GM19193 (cell line): ENCODE data around the gene UBA3.

Experiments
- POLR2A ChIP-seq: IDR thresholded peaks from 4 replicates; pipeline ENCODE4 v1.6.1; 2011; ENCODE audit not compliant: insufficient read depth, insufficient read length; ENCODE audit errors: extremely low read depth

Gene UBA3

DNA sequence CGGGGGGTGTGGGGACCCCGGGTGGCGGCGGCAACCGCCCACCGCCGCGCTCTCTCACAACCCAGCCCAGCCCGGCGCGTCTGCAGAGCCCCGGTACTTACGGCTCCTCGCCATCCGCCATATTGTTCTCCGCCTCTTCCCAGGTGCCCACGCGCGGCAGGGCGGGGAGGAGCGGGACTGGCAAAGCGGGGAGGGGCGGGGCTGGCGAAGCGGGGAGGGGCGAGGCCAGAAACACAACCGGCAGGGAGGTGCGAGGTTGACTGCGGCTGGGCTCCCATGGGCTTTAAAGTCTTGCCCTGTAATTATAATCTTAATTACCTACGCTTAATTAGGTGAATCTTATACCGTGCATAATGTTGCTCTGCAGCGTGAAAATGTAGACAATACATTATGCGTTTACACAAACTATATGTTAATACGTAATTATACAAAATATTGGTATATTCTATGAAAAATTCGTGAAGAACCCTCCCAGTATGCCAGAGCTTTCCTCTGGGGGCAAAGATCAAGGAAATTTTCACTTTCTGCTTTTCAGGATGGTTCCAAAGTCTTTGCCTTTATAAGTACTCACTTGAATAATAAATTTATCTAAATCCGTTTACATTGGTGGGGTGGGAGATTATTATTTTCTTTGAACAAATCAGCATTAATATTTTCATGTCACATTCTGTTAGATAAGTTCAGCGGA lies at the start of gene UBA3:
TSS of gene UBA3 (minus strand) at position 133 of the 688 bp plus-strand sequence. CDS start at position 121, 12 bp downstream.
- TF ChIP-seq POLR2A, result peak; percentile 83

DNA sequence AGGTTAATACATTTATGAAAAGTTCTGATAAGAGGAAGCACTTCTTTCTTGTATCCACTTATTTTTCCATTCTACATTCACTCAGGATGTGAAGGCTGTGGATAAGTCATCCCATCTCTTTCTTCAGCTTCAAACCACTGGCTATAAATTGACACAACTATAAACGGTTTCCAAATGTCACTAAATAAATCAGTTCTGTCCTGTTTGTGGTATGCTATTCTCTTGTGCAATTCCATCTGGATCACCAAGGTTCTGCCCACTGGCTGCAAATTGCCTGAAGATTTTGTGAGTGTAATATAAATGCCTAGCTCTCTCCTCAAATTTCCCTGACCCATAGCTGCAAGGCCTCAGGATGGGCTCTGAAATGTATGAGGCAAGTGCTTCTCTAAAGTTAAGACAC lies 49.4 kb upstream of the UBA3 start:
- no peak for TF ChIP-seq POLR2A

DNA sequence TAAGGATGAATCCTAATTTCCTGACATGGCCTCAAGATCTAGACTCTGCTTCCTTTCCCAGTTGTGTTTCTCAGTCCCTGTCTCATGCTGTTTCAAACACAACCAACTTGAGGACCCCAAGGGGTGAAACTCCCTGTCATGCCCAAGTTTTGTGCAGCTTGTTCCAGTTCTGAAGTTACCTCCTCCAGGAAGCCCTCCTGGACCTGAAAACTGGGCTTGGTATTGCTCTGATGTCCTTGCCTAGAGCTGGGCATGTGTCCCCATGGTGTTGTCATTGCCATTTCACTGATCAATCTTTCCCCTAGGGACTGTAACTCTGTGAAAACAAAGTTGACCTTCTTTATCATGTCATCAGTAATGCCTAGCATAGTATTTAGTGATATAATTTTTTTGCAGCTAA lies 48.3 kb upstream of the UBA3 start:
- no peak for TF ChIP-seq POLR2A

DNA sequence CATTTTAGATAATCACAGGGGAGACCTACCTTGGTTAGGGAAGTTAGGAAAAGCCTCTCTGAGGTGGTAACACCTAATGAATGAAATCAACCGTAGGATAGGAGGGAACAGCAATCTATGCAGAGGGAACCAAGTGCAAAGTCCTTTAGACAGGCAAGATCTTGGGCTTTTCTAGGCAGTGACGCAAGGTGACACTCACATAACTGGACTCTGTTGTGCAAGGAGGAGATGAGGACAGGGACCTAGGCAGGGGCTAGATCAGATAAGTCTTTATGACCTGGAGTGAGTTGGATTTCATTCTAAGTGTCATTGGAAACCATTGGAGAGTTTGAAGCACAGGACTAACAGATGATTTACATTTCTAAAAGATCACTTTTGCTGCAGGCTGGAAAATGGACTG lies 46.8 kb upstream of the UBA3 start:
- TF ChIP-seq POLR2A, result no peak

DNA sequence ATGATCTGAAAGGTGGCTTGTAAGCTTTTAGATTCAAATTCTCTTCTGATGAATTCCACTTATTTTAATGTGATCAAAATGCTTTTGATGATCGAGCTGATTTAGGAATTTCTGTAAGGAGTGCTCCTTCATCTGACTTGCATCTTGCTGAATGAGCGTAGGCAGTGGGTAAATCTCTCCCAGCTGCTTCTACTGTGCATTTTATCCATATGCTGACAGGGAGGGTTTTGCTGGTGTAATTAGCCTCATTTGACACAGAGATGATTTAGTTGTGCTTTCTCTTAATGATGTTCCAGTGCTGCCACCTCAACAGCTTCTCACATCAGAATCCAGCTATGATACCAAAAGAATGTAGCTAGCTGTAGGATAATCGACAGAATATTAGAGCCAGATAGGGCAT lies 46.1 kb upstream of the UBA3 start:
- TF ChIP-seq POLR2A, result no peak

DNA sequence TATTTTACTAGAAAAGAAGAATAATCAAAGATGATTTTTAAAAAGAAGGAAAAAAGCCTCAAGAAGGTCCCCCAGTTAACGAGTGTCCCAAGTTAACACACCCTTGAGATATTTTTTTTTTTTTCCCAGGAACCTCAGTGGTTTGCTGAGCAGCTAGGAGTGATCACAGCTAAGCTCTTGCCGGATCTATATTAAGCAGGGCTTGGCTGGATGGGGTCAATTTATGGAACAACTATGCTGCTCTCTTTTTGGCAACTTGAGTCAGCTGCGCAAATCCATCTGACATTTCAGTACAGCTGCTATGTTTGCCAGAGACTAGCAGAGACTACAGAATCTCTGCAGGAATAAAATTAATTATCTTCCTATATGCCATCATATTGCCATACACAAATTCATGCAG lies 42.2 kb upstream of the UBA3 start, which contains the start of gene LMOD3:
TSS of gene LMOD3 (minus strand) at position 193 of the 400 bp plus-strand sequence. CDS start 209 bp downstream, outside the sequence.
- TF ChIP-seq POLR2A, result no peak

DNA sequence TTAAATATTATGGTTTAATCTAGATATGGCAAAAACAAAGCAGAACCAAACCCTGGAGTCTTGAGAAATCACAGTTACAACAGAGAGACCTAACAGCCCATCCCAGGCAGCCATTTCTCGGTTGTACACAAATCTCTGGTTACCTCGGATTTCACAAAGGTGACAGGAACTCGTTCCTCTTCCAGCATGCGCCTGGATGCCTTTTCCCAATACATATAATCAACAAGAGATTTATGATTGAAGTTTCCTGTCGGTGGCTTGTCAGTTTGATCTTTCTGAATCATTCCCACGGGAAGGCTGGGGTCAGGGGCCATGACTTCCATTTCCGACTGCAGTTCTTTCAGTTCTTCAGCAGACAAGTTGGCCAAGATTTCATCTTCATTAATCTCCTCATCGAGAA lies 41.8 kb upstream of the UBA3 start:
- no peak for TF ChIP-seq POLR2A

DNA sequence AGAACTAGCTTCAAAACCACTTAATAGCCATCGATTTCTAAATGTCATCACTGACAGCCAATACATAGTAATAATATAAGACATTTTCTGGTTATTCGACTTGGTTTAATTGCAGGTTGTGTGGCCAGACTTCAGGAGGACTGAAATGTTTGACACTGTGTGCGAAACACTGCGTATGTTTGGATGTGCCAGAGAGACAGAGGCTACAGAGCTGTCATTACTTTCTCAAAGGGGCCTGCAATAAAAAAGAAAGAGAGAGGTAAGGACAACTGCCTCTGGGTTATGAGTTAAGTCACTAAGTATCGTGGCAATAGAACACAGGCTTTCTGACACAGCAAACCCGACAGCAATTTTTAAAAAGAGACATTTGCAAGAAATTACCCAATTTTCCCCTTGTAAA lies 41.3 kb upstream of the UBA3 start:
- TF ChIP-seq POLR2A, result no peak

DNA sequence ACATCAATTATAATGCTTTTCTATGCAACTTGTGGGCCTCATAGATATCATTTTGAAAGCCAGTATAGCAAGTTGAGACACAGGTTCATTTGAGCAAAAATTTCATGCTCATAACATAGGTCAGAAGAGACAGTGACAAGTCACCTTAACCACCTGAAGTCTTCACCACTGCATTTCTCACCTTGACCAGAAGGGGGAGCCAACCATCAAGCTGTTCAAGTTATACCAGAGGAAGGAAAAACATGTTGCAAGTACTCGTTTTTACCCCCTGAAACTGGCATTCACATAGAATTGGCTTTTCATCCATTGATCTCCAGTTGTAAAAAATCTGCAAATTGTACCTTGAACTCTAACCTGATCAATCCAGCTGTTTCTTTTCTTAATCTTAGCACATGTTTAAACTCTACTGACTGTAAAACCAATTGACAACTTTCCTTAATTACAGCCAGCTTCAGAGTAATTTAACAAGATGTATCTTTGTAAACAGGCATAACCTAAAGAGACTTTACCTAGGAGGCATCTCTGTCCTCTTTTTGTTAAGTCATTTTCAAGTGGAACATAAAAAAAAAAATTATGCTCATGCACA lies 40.8 kb upstream of the UBA3 start:
- TF ChIP-seq POLR2A, result no peak

DNA sequence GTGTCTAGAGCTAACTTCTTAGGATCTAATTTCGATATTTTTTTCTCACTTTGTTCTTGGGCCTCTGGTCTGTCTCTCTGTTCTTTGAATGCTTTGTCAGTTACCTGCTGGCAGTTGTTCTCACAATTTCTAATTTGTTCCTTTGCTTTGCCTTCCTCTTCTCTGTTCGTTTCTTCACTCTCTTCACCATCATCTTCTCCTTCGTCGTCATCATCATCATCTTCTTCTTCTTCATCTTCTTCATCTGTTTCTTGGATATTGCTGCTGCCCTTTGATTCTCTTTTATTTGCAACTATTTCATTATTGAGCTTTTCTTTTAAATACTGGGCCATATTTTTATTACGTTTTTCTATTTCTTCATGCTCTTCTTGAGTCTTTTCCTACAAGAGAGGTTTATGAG lies 39.5 kb upstream of the UBA3 start:
- TF ChIP-seq POLR2A, result no peak

DNA sequence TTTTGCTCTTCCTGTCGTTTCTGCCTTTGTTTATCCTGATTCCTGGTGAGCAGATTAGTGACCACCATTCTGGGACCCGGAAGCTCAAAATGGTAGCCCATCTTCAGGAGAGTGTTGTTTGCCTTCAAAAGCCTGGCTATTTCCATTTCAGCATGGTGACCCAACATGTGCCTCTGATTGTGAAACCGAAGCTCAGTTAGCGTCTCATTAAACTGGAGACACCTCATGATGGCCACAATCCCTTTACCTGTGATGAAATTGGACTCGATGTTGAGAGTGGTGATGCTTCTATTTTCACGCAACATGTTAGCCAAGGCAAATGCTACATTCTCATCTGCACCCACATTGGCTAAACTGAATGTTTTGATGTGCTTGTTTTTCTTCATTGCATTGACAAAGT lies 39.0 kb upstream of the UBA3 start:
- no peak for TF ChIP-seq POLR2A

DNA sequence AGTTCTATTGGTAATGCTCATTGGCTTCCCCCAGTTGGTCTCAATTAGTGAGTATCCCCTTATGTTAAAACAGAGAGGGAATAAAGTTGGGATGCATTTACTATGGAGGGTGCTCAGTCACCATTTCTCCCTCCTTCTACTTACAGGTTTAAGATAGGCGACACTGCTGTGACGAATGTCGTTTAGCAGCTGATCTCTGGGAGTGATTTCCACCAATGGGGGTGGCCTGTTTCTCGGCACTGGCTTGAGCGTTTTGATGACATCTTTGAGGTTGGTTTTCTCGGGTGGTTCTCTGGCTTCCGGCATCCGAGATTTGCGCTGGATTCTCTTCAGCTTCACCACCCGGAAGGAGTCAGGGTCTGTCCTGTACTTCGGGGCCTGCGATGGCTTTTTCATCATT lies 38.4 kb upstream of the UBA3 start:
- no peak for TF ChIP-seq POLR2A

DNA sequence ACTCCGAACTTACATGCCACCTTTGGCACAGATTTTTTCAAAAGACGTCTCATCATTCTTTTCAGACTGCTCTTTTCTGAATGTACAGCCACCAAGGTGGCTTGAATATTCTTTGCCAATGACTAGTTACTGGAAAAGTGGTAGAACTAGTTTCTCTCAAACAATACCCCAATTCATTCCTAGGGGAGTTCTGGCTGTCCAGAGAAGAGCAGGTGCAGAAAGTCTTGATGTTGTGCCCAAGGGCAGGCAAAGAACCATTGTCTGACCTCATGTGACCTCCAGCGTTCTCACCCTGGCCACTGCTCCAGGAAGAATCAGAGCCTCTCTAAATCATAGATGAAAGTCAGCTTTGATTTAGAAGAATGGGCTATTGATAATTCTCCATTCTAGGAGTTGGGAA lies 36.7 kb upstream of the UBA3 start:
- no peak for TF ChIP-seq POLR2A

DNA sequence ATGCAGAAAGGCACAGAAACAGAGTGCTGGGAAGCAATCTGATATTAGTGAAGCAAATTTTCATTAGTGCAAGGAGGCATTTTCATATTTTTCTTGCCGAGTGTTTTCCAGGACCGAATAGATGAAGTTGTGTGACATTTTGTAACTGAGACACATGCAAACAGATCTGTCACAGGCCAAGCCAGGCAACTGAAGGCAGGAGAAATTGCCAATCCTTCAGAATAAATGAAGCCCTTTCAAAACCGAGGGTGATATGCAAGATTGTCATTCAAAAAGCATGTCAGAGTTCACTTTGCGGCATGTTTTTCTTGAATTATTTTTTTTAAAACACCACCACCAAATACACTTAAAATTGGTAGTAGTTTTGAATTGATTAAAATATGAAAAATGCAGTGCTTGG lies 36.0 kb upstream of the UBA3 start:
- no peak for TF ChIP-seq POLR2A

DNA sequence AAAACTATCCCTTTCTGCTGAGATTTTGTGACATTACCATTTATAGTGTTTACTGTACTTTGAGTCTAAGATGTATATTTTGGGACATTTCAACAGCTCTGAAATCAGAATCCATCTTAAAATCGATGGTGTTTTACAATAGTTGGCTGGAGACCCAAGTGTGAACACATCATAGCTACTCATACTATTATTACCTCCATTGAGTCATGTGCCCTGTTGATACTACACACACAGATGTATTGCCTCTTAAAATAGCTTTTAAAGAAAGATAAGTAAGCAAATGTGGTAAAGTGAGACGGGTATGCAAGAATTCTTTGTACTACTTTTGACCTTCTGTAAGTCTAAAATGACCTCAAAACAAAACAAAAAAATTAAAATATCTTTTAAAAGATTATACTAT lies 35.6 kb upstream of the UBA3 start:
- TF ChIP-seq POLR2A, result no peak

DNA sequence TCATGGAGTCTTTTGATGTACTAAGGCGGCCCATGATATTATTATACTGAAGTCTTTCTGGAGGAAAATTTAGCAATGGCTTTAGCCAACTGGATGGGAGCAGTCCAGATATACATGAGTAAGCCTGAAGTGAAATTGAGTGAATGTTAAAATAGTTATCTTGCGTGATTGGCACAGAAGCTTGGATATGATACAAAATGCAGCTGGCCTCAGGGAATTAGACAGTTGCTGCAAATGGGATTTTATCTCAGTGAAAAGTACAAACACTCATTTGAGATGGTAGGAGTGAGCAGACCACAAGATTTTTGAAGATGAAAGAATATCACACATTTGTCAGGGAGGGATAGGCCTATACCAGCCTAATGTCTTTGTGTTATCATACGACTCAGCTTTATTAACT lies 33.4 kb upstream of the UBA3 start:
- no peak for TF ChIP-seq POLR2A
